Bronchial epithelial cell (primary cell): Measurements from ENCODE around the gene SFRP2. TPM values are rescaled to one million over a fixed set of nuclear protein-coding genes. Genes with fewer than 3 reads are reported as not detected.

Experiments used
- DNase-seq: peaks from one replicate; pipeline ENCODE4 v3.0.0-alpha.2; 2010; ENCODE audit warnings: low read depth
- FAIRE-seq: peaks from 2 replicates; lab custom pipeline; 2011; peaks lifted over from hg19 to GRCh38; lab: Jason Lieb, UNC
- H3K27me3 ChIP-seq: 2 replicates; pipeline ENCODE4 v1.5.1; 2011; ENCODE audit warnings: low read length; ENCODE audit not compliant: control insufficient read depth, insufficient read depth
- H3K36me3 ChIP-seq: 2 replicates; pipeline ENCODE4 v1.5.1; 2011; ENCODE audit warnings: low read length; ENCODE audit not compliant: control insufficient read depth, insufficient read depth
- H3K4me3 ChIP-seq: 2 replicates; pipeline ENCODE4 v1.5.1; 2011; ENCODE audit warnings: mild to moderate bottlenecking, low read depth, low read length, control low read depth
- CTCF ChIP-seq: IDR thresholded peaks from 2 replicates; pipeline ENCODE4 v1.5.1; 2011; ENCODE audit warnings: mild to moderate bottlenecking, moderate library complexity, low read length, control low read depth, inconsistent platforms; ENCODE audit not compliant: insufficient read depth, severe bottlenecking
- total RNA-seq: library from RNA; depleted of rRNA; stranded (reverse); fragments of >200 nt; gene quantifications from 2 replicates; pipeline ENCODE4 v1.2.1, GENCODE V29; 2014

Gene SFRP2
- total RNA-seq, 1 donor from 2014 or later: not detected

GRCh38 chr4:153766758-153767157 is 22.1 kb downstream of the SFRP2 start:
- Histone ChIP-seq H3K4me3 (no peak overlapping the region), H3K36me3 (no peaks in the 10 kb centered on the region), H3K27me3 (peaks cover 2% of the 10 kb centered on the region)
- FAIRE-seq: no peak
- no peak for DNase-seq
- no peak for TF ChIP-seq CTCF

GRCh38 chr4:153765894-153766293 is 23.0 kb downstream of the SFRP2 start:
- DNase-seq: no peak
- FAIRE-seq: no peak
- no peak for TF ChIP-seq CTCF
- H3K36me3 ChIP-seq: no peaks in the 10 kb centered on the region
- no peak overlapping the region for H3K4me3 ChIP-seq
- peaks cover 4% of the 10 kb centered on the region for H3K27me3 ChIP-seq

- TF ChIP-seq CTCF: no peak
- no peak overlapping the region for H3K4me3 ChIP-seq
- DNase-seq: no peak
- no peaks in the 10 kb centered on the region for H3K36me3 ChIP-seq
- peaks cover 7% of the 10 kb centered on the region for H3K27me3 ChIP-seq
- FAIRE-seq: no peak
These were observed 24.1 kb downstream of the SFRP2 start for GRCh38 chr4:153764601-153765368.

GRCh38 chr4:153763404-153763803 is 25.5 kb downstream of the SFRP2 start:
- TF ChIP-seq CTCF: peak; percentile 40
- peak; percentile 19 for DNase-seq
- no peak for FAIRE-seq
- H3K27me3 ChIP-seq: peaks cover 10% of the 10 kb centered on the region
- H3K4me3 ChIP-seq: no peak overlapping the region
- no peaks in the 10 kb centered on the region for H3K36me3 ChIP-seq

- DNase-seq (no peak), FAIRE-seq (no peak)
- TF ChIP-seq CTCF: no peak
- Histone ChIP-seq H3K4me3 (peak within 1 kb of the TSS; percentile 38), H3K36me3 (no peaks in the 10 kb centered on the region), H3K27me3 (peaks cover 10% of the 10 kb centered on the region)
These were observed 29.2 kb downstream of the SFRP2 start, which contains the start of gene RNF175 for GRCh38 chr4:153759407-153760316. Gene RNF175 (minus strand): TSS chr4:153760024. CDS start chr4:153759862, 162 bp downstream.
